ENCODE measurements around the gene TMEM88. TPM values are rescaled to one million over a fixed set of nuclear protein-coding genes. Genes with fewer than 3 reads are reported as not detected.

The TMEM88 gene
- total RNA-seq, 1 donor: 0.43 TPM

DNA sequence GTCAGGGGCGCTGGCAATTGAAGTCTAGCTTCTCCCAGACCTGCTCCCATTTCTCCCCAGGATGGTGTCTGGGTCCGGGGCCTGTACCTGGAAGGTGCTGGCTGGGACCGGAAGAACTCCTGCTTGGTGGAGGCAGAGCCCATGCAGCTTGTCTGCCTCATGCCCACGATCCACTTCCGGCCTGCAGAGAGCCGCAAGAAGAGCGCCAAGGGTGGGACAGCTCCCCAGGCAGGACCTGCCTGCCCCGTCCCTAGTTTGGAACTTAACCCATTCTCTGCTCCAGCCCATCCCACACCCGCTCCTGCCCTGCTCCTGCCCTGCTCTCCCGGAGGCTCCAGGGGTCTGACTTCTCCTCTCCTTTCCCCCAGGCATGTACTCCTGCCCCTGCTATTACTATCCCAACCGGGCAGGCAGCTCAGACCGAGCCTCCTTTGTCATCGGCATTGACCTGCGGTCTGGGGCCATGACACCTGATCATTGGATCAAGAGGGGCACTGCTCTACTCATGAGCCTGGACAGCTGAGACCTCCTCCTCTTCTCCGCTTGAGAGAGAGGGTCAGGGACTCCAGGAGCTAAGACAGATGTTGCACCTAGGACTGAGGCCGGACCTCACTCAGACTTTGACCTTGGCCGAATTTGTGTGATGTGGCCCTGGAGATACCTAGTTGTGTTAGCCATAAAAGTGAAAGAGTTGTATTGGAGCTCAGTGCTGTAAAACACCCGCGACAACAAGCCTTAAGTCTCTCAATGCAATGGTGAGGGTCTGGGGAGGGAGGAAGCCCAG is 21.7 kb upstream of the TMEM88 start:
- TF ChIP-seq, protein P1, sequence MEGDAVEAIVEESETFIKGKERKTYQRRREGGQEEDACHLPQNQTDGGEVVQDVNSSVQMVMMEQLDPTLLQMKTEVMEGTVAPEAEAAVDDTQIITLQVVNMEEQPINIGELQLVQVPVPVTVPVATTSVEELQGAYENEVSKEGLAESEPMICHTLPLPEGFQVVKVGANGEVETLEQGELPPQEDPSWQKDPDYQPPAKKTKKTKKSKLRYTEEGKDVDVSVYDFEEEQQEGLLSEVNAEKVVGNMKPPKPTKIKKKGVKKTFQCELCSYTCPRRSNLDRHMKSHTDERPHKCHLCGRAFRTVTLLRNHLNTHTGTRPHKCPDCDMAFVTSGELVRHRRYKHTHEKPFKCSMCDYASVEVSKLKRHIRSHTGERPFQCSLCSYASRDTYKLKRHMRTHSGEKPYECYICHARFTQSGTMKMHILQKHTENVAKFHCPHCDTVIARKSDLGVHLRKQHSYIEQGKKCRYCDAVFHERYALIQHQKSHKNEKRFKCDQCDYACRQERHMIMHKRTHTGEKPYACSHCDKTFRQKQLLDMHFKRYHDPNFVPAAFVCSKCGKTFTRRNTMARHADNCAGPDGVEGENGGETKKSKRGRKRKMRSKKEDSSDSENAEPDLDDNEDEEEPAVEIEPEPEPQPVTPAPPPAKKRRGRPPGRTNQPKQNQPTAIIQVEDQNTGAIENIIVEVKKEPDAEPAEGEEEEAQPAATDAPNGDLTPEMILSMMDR (IDR thresholded peaks at IDR 0.05; ENCODE audit: insufficient read depth, low read depth, low read length): no peak
- H3K4me3 ChIP-seq (ENCODE audit: low read depth, low read length): peak overlapping the region; percentile 80
- no peak for DNase-seq (ENCODE audit: low read depth)

DNA sequence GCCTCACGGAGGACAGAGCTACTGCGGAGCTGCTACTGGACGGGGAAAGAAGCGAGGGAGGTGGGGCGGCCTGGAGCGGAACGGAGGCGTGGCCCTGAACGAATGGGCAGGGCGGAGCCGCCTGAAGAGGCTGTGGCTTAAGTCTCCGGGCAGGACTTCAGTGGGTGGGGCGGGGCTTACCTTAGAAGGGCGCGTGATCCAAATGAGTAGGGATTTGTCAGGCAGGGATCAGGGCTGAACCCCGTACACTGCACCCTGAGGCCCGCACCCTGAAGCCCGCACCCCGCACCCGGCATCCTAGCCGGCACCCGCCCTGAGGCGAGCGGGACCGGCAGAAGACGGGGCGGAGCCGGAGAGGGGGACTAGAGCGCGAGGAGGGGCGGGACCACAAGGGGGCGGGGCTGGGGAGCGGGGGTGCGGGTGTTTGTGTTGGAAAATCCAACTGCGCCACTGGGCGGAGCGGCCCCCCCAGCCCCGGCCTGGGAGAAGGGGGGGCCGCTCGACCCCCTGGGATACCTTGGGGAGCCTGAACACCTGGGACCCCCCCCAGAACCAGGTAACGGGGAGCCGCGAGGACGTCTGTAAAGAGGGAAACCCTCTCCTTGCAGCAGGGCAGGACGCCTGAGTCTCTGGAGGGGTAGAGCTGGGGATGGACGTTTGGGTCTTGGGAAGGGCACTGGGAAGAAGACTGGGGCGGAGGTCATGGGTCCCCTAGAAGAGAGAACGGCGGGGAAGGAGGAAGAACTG is 20.9 kb upstream of the TMEM88 start, which contains the start of gene KDM6B:
Gene KDM6B (plus strand): TSS at position 423 of the 747 bp plus-strand sequence. CDS start 11,338 bp downstream, outside the sequence.
- TF ChIP-seq, protein P1 (IDR thresholded peaks at IDR 0.05; ENCODE audit: insufficient read depth, low read depth, low read length): no peak
- DNase-seq (ENCODE audit: low read depth): peak; percentile 91

DNA sequence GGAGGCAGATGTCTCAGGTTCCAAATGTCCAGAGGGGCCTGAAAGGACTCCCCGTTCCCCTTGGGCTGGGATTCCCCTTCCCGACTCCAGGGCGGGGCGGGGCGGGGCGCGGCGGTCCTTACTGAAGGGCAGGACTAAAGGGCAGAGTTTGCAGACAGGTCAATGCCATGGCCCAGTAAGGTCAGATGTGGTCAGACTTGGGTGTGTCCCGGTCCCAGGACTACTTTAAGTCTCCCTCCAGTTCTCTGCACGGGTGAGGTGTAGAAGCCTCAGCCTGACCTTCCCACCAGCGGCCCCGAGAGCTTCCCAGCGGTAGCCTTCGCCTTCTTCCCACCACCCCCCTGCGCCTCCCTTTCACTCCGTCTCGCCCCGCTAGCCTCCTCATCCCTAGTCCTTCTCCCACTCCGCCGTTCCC is 20.3 kb upstream of the TMEM88 start:
- TF ChIP-seq, protein P1 (IDR thresholded peaks at IDR 0.05; ENCODE audit: insufficient read depth, low read depth, low read length): no peak
- peak; percentile 62 for DNase-seq (ENCODE audit: low read depth)
- peak overlapping the region; percentile 80 for H3K4me3 ChIP-seq (ENCODE audit: low read depth, low read length)

More for the DNA sequence above, 20.9 kb upstream of the TMEM88 start, which contains the start of gene KDM6B:
- peak within 1 kb of the TSS; percentile 80 for H3K4me3 ChIP-seq (ENCODE audit: low read depth, low read length)

DNA sequence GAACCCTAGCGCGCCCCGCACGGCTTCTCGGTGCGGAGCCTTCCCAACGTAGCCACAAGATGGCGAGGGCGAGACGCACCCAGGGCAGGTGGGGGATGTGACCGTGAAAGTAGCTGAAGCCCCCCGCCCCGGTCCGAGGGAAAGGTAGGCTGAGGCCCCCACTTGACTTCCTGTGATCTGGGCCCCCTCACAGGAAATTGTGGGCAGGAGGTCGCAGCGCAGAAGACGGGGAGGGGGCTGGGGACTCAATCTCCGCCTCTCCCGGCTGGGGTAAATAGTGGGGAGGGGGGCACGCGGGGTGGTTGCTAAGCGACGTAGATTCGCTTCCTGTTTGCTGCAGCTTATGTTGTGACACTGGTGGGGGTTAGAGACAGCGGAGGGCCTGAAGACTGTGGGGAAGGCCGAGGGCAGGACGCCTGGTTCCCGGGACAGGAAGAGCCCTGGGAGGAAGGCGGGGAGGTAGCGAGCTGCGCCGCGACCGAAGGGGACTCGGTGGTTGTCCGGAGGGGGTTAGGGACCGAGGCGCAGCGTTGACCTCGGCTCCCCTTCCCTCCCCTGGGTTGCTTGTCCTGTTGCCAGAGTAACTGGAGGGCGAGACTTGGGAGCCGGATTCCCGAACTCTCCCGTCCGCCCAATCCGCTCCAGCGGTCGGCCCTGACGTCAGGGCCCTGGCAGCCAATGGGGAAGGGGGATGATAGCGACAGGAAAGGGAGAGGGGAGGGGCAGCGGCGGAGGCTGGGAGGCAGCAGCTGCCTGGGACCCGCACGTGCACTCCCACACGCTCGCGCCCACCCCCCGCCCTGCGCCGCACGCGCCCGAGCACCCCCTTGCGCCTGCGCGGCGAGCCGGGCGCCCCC is 19.7 kb upstream of the TMEM88 start:
- peak; percentile 99 for DNase-seq (ENCODE audit: low read depth)
- H3K4me3 ChIP-seq (ENCODE audit: low read depth, low read length): peak overlapping the region; percentile 80
- TF ChIP-seq, protein P1 (IDR thresholded peaks at IDR 0.05; ENCODE audit: insufficient read depth, low read depth, low read length): peak; percentile 84

DNA sequence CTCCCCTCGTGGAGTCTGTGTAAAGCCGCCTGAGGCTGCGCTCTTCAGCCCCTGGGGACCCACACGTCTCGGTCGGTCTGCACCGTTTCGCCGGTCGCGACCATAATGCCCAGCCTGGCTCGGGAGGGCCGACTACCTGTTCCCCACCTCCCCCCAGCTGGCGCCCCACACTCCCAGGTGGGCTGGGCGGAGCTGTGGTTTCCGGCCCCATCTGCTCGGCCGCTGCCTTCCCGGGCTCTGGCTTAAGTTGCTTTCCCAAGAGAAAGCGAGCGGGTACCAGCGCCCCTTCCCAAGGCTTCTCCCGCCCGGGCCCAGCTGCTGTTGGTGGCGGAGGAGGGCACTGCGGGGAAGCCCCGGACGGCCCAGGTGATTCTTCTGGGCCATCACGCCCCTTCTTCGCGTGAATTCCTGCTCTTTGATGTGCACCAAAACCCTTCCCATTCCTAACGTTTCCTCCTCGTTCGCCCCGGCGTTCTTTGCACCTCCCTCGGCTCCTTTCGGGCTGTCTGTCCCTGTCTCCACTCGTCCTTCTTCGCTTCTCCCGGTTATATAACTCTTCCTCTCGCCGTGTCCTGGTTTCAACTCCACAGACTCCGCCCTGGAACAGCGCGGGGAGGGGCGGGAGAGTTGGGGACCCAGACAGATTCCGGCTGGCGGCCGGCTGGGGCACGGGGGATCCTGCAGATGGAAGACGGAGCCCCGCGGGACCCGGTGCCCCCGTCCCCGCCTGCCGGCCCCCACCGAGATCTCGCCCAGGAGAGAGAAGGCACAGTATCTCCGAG is 18.9 kb upstream of the TMEM88 start:
- peak overlapping the region; percentile 80 for H3K4me3 ChIP-seq (ENCODE audit: low read depth, low read length)
- TF ChIP-seq, protein P1 (IDR thresholded peaks at IDR 0.05; ENCODE audit: insufficient read depth, low read depth, low read length): no peak
- DNase-seq (ENCODE audit: low read depth): no peak
